HEK293 (cell line): ENCODE measurements around the gene GGN.

Source experiments
- GLIS2 ChIP-seq: fragments of 450-650 bp; formaldehyde crosslinking; IDR thresholded peaks from 2 replicates; pipeline ENCODE4 v1.5.1; 2016; ENCODE audit warnings: missing biosample characterization, missing genetic modification characterization
- HOXA7 ChIP-seq: sonication (generic); formaldehyde crosslinking; IDR thresholded peaks from 2 replicates; pipeline ENCODE4 v1.8.1; 2022; ENCODE audit warnings: missing genetic modification reagents, borderline replicate concordance
- HOXC10 ChIP-seq: sonication (generic); formaldehyde crosslinking; IDR thresholded peaks from 2 replicates; pipeline ENCODE4 v1.8.1; 2023; ENCODE audit warnings: mild to moderate bottlenecking, missing genetic modification reagents
- KLF1 ChIP-seq: fragments of 450-650 bp; formaldehyde crosslinking; IDR thresholded peaks from 2 replicates; pipeline ENCODE4 v1.5.1; 2016; ENCODE audit warnings: missing biosample characterization, missing genetic modification characterization
- KLF10 ChIP-seq: fragments of 450-650 bp; IDR thresholded peaks from 2 replicates; pipeline ENCODE4 v1.5.1; 2018; ENCODE audit warnings: missing biosample characterization, mild to moderate bottlenecking, missing genetic modification characterization
- MEIS1 ChIP-seq: sonication (generic); formaldehyde crosslinking; IDR thresholded peaks from 2 replicates; pipeline ENCODE4 v1.8.1; 2022; ENCODE audit warnings: missing genetic modification reagents, mild to moderate bottlenecking, borderline replicate concordance
- MYNN ChIP-seq: fragments of 450-650 bp; formaldehyde crosslinking; IDR thresholded peaks from 2 replicates; pipeline ENCODE4 v1.5.1; 2016; ENCODE audit warnings: missing biosample characterization, missing genetic modification characterization, borderline replicate concordance
- REPIN1 ChIP-seq: fragments of 450-650 bp; formaldehyde crosslinking; IDR thresholded peaks from 2 replicates; pipeline ENCODE4 v1.5.1; 2017; ENCODE audit warnings: missing biosample characterization, missing genetic modification characterization, low read depth
- SALL2 ChIP-seq: fragments of 450-650 bp; formaldehyde crosslinking; IDR thresholded peaks from 2 replicates; pipeline ENCODE4 v1.5.0; 2017; ENCODE audit warnings: missing biosample characterization, mild to moderate bottlenecking, missing genetic modification characterization, borderline replicate concordance
- SCRT2 ChIP-seq: fragments of 450-650 bp; formaldehyde crosslinking; IDR thresholded peaks from 2 replicates; pipeline ENCODE4 v1.5.1; 2016; ENCODE audit warnings: missing biosample characterization, missing genetic modification characterization
- SP7 ChIP-seq: fragments of 450-650 bp; formaldehyde crosslinking; IDR thresholded peaks from 2 replicates; pipeline ENCODE4 v1.5.1; 2016; ENCODE audit warnings: missing biosample characterization, missing genetic modification characterization
- YY2 ChIP-seq: fragments of 450-650 bp; formaldehyde crosslinking; IDR thresholded peaks from 2 replicates; pipeline ENCODE4 v1.5.1; 2016; ENCODE audit warnings: missing biosample characterization, missing genetic modification characterization
- ZBTB21 ChIP-seq: fragments of 450-650 bp; formaldehyde crosslinking; IDR thresholded peaks from 2 replicates; pipeline ENCODE4 v1.5.1; 2017; ENCODE audit warnings: missing biosample characterization, missing genetic modification characterization
- ZEB2 ChIP-seq: fragments of 450-650 bp; formaldehyde crosslinking; IDR thresholded peaks from 2 replicates; pipeline ENCODE4 v1.5.1; 2016; ENCODE audit warnings: missing biosample characterization, missing genetic modification characterization
- ZFP41 ChIP-seq: fragments of 450-650 bp; formaldehyde crosslinking; IDR thresholded peaks from 2 replicates; pipeline ENCODE4 v1.5.1; 2016; ENCODE audit warnings: missing biosample characterization, missing genetic modification characterization, borderline replicate concordance
- ZNF10 ChIP-seq: fragments of 450-650 bp; formaldehyde crosslinking; IDR thresholded peaks from 2 replicates; pipeline ENCODE4 v1.5.1; 2017; ENCODE audit warnings: missing biosample characterization, missing genetic modification characterization
- ZNF121 ChIP-seq: fragments of 450-650 bp; formaldehyde crosslinking; IDR thresholded peaks from 2 replicates; pipeline ENCODE4 v1.5.1; 2016; ENCODE audit warnings: missing biosample characterization, missing genetic modification characterization
- ZNF169 ChIP-seq: fragments of 450-650 bp; formaldehyde crosslinking; IDR thresholded peaks from 2 replicates; pipeline ENCODE4 v1.5.1; 2016; ENCODE audit warnings: missing biosample characterization, missing genetic modification characterization
- ZNF174 ChIP-seq: fragments of 450-650 bp; formaldehyde crosslinking; IDR thresholded peaks from 2 replicates; pipeline ENCODE4 v1.5.0; 2017; ENCODE audit warnings: missing biosample characterization, mild to moderate bottlenecking, missing genetic modification characterization
- ZNF211 ChIP-seq: fragments of 450-650 bp; formaldehyde crosslinking; IDR thresholded peaks from 2 replicates; pipeline ENCODE4 v1.5.1; 2016; ENCODE audit warnings: low read depth, missing biosample characterization, missing genetic modification characterization
- ZNF23 ChIP-seq: fragments of 450-650 bp; formaldehyde crosslinking; IDR thresholded peaks from 2 replicates; pipeline ENCODE4 v1.5.1; 2016; ENCODE audit warnings: missing biosample characterization, missing genetic modification characterization, borderline replicate concordance
- ZNF248 ChIP-seq: fragments of 450-650 bp; formaldehyde crosslinking; IDR thresholded peaks from 2 replicates; pipeline ENCODE4 v1.5.1; 2017; ENCODE audit warnings: missing biosample characterization, missing genetic modification characterization
- ZNF324 ChIP-seq: fragments of 450-650 bp; formaldehyde crosslinking; IDR thresholded peaks from 2 replicates; pipeline ENCODE4 v1.5.1; 2016; ENCODE audit warnings: missing biosample characterization, missing genetic modification characterization
- ZNF335 ChIP-seq: fragments of 450-650 bp; formaldehyde crosslinking; conservative IDR thresholded peaks from 2 replicates; pipeline ENCODE4 v1.5.1; 2016; ENCODE audit warnings: missing biosample characterization, missing genetic modification characterization
- ZNF341 ChIP-seq: fragments of 450-650 bp; formaldehyde crosslinking; IDR thresholded peaks from 2 replicates; pipeline ENCODE4; 2016; ENCODE audit warnings: low read depth, missing biosample characterization, missing genetic modification characterization
- ZNF354C ChIP-seq: fragments of 450-650 bp; formaldehyde crosslinking; IDR thresholded peaks from 2 replicates; pipeline ENCODE4 v1.5.1; 2016; ENCODE audit warnings: missing biosample characterization, missing genetic modification characterization, low read depth, borderline replicate concordance
- ZNF394 ChIP-seq: fragments of 450-650 bp; formaldehyde crosslinking; IDR thresholded peaks from 2 replicates; pipeline ENCODE4 v1.5.1; 2016; ENCODE audit warnings: missing biosample characterization, missing genetic modification characterization, mild to moderate bottlenecking, moderate library complexity, borderline replicate concordance
- ZNF404 ChIP-seq: fragments of 450-650 bp; formaldehyde crosslinking; IDR thresholded peaks from 2 replicates; pipeline ENCODE4 v1.5.1; 2017; ENCODE audit warnings: missing biosample characterization, missing genetic modification characterization
- ZNF514 ChIP-seq: fragments of 450-650 bp; formaldehyde crosslinking; IDR thresholded peaks from 2 replicates; pipeline ENCODE4 v1.5.1; 2016; ENCODE audit warnings: missing biosample characterization, missing genetic modification characterization
- ZNF549 ChIP-seq: fragments of 450-650 bp; IDR thresholded peaks from 2 replicates; pipeline ENCODE4 v1.5.1; 2018; ENCODE audit warnings: missing biosample characterization, missing genetic modification characterization, mild to moderate bottlenecking, inconsistent platforms, moderate library complexity
- ZNF561 ChIP-seq: fragments of 450-650 bp; IDR thresholded peaks from 2 replicates; pipeline ENCODE4 v1.5.1; 2018; ENCODE audit warnings: missing biosample characterization, missing genetic modification characterization, borderline replicate concordance
- ZNF571 ChIP-seq: fragments of 450-650 bp; formaldehyde crosslinking; IDR thresholded peaks from 2 replicates; pipeline ENCODE4 v1.5.0; 2017; ENCODE audit warnings: missing biosample characterization, missing genetic modification characterization
- ZNF623 ChIP-seq: fragments of 450-650 bp; formaldehyde crosslinking; IDR thresholded peaks from 2 replicates; pipeline ENCODE4 v1.5.1; 2016; ENCODE audit warnings: missing biosample characterization, missing genetic modification characterization
- ZNF677 ChIP-seq: fragments of 450-650 bp; IDR thresholded peaks from 2 replicates; pipeline ENCODE4 v1.5.0; 2018; ENCODE audit warnings: missing biosample characterization, mild to moderate bottlenecking, missing genetic modification characterization, moderate library complexity
- ZSCAN16 ChIP-seq: fragments of 450-650 bp; formaldehyde crosslinking; IDR thresholded peaks from 2 replicates; pipeline ENCODE4 v1.5.1; 2016; ENCODE audit warnings: missing biosample characterization, missing genetic modification characterization
- TF ChIP-seq, protein P1 (sequence below): fragments of 450-650 bp; formaldehyde crosslinking; conservative IDR thresholded peaks from 2 replicates; pipeline ENCODE4 v1.5.1; 2016; ENCODE audit warnings: low read depth, missing biosample characterization, missing genetic modification characterization
- TF ChIP-seq, protein P2 (sequence below): fragments of 450-650 bp; IDR thresholded peaks from 2 replicates; pipeline ENCODE4 v1.5.1; 2018; ENCODE audit warnings: missing biosample characterization, missing genetic modification characterization

The GGN gene

DNA sequence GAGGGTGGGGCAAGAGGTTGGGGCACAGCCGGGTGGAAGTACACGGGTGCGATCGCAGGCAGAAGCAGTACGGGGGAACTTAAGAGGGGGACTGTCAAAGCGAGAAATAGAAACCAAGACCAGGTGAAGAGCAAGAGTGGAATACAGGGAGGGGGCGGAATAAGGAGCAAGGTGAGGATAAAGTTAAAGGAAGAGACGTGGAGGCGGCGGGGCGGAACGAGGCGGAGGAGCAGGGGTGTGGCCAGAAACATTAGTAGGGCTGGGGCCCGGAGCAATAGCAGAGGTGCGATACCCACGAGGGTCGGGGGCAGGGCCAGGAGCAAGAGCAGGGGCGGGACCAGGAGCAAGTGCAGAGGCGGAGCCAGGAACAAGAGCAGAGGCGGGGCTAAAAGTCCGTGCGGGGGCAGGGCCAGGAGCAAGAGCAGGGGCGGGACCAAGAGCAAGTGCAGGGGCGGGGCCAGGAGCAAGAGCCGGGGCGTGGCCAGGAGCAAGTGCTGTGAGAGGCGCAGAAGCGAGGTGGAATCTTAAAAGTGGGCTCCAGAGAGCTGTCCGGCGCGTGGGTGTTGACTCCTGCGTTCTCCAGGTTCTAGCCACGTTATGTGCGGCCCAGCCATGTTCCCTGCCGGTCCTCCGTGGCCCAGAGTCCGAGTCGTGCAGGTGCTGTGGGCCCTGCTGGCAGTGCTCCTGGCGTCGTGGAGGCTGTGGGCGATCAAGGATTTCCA lies 51.0 kb downstream of the GGN start (continued):
- TF ChIP-seq SP7 (tag by site-specific recombination) (peak; percentile 72), ZNF324 (peak; percentile 94), KLF10 (tag by site-specific recombination) (peak; percentile 95; the same call in 1 of the 2 replicates), GLIS2 (peak; percentile 70), HOXC10 (CRISPR knock-in tag) (no peak), ZNF394 (tag by site-specific recombination) (peak; percentile 50; the same call in 1 of the 2 replicates), ZNF341 (tag by site-specific recombination) (peak; percentile 87), YY2 (tag by site-specific recombination) (peak; percentile 82; the same call in 1 of the 2 replicates), ZNF549 (tag by site-specific recombination) (no peak), ZEB2 (tag by site-specific recombination) (peak; percentile 99), ZNF561 (tag by site-specific recombination) (no peak), ZSCAN16 (peak; percentile 45; the same call in 1 of the 2 replicates), ZNF354C (tag by site-specific recombination) (no peak), ZNF23 (no peak), ZNF121 (tag by site-specific recombination) (peak; percentile 79; the same call in 1 of the 2 replicates), ZNF248 (no peak), ZNF335 (tag by site-specific recombination) (peak; percentile 94), ZBTB21 (tag by site-specific recombination) (peak; percentile 83), ZNF174 (tag by site-specific recombination) (no peak), ZNF677 (tag by site-specific recombination) (no peak), REPIN1 (tag by site-specific recombination) (peak; percentile 96), ZNF404 (tag by site-specific recombination) (no peak), MYNN (no peak), SCRT2 (no peak), HOXA7 (CRISPR knock-in tag) (no peak), ZFP41 (no peak), KLF1 (tag by site-specific recombination) (peak; percentile 99), ZNF623 (tag by site-specific recombination) (peak; percentile 36; the same call in 1 of the 2 replicates), ZNF514 (no peak), SALL2 (tag by site-specific recombination) (no peak), ZNF10 (tag by site-specific recombination) (no peak; the same call in 1 of the 2 replicates), MEIS1 (CRISPR knock-in tag) (no peak), ZNF211 (tag by site-specific recombination) (no peak), ZNF571 (tag by site-specific recombination) (no peak), ZNF169 (tag by site-specific recombination) (peak; percentile 90; the same call in 1 of the 2 replicates)
- TF ChIP-seq, protein P1, sequence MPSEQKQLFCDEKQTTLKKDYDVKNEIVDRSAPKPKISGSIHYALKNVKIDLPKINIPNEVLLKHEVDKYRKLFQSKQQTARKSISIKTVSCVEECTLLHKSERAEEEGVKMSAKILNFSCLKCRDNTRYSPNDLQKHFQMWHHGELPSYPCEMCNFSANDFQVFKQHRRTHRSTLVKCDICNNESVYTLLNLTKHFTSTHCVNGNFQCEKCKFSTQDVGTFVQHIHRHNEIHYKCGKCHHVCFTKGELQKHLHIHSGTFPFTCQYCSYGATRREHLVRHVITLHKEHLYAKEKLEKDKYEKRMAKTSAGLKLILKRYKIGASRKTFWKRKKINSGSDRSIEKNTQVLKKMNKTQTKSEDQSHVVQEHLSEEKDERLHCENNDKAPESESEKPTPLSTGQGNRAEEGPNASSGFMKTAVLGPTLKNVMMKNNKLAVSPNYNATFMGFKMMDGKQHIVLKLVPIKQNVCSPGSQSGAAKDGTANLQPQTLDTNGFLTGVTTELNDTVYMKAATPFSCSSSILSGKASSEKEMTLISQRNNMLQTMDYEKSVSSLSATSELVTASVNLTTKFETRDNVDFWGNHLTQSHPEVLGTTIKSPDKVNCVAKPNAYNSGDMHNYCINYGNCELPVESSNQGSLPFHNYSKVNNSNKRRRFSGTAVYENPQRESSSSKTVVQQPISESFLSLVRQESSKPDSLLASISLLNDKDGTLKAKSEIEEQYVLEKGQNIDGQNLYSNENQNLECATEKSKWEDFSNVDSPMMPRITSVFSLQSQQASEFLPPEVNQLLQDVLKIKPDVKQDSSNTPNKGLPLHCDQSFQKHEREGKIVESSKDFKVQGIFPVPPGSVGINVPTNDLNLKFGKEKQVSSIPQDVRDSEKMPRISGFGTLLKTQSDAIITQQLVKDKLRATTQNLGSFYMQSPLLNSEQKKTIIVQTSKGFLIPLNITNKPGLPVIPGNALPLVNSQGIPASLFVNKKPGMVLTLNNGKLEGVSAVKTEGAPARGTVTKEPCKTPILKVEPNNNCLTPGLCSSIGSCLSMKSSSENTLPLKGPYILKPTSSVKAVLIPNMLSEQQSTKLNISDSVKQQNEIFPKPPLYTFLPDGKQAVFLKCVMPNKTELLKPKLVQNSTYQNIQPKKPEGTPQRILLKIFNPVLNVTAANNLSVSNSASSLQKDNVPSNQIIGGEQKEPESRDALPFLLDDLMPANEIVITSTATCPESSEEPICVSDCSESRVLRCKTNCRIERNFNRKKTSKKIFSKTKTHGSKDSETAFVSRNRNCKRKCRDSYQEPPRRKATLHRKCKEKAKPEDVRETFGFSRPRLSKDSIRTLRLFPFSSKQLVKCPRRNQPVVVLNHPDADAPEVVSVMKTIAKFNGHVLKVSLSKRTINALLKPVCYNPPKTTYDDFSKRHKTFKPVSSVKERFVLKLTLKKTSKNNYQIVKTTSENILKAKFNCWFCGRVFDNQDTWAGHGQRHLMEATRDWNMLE: 0 out of 2 replicates have a peak, but pooled peaks have one; percentile 21
- TF ChIP-seq, protein P2, sequence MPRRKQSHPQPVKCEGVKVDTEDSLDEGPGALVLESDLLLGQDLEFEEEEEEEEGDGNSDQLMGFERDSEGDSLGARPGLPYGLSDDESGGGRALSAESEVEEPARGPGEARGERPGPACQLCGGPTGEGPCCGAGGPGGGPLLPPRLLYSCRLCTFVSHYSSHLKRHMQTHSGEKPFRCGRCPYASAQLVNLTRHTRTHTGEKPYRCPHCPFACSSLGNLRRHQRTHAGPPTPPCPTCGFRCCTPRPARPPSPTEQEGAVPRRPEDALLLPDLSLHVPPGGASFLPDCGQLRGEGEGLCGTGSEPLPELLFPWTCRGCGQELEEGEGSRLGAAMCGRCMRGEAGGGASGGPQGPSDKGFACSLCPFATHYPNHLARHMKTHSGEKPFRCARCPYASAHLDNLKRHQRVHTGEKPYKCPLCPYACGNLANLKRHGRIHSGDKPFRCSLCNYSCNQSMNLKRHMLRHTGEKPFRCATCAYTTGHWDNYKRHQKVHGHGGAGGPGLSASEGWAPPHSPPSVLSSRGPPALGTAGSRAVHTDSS: no peak
